ENCODE measurements around the gene VRK3.
"Not testable (repeated sequence)": the region's sequence is repeated elsewhere in the genome, so short reads cannot be mapped to it uniquely, and the experiment has no call there.

The VRK3 gene

GRCh38 chr19:49954092-49954829 is 70.9 kb downstream of the VRK3 start:
- DNase-seq = no peak

GRCh38 chr19:49953416-49953815 is 71.8 kb downstream of the VRK3 start:
- no peak for DNase-seq

- no peak for DNase-seq
Observed at GRCh38 chr19:49952906-49953305, 72.3 kb downstream of the VRK3 start.

GRCh38 chr19:49952479-49952836 is 72.7 kb downstream of the VRK3 start:
- no peak for DNase-seq

- DNase-seq = no peak
Observed at GRCh38 chr19:49951806-49952478, 73.2 kb downstream of the VRK3 start.

- no peak for DNase-seq
Observed at GRCh38 chr19:49950956-49951526, 74.1 kb downstream of the VRK3 start.

GRCh38 chr19:49950590-49950948 is 74.6 kb downstream of the VRK3 start:
- DNase-seq = no peak

GRCh38 chr19:49949742-49950589 is 75.2 kb downstream of the VRK3 start:
- no peak for DNase-seq

- no peak for DNase-seq
Observed at GRCh38 chr19:49946415-49946814, 78.8 kb downstream of the VRK3 start.

GRCh38 chr19:49944567-49944966 is 80.6 kb downstream of the VRK3 start:
- not testable (repeated sequence) for DNase-seq

- no peak for DNase-seq
Observed at GRCh38 chr19:49940482-49940791, 84.7 kb downstream of the VRK3 start.

- DNase-seq = no peak
Observed at GRCh38 chr19:49939721-49940481, 85.3 kb downstream of the VRK3 start.

- DNase-seq = no peak
Observed at GRCh38 chr19:49938662-49939061, 86.5 kb downstream of the VRK3 start.

- peak; percentile 61 to 87 for DNase-seq
Observed at GRCh38 chr19:49937750-49938381, 87.3 kb downstream of the VRK3 start.

GRCh38 chr19:49936549-49936948 is 88.6 kb downstream of the VRK3 start:
- no peak for DNase-seq

- DNase-seq = no peak
Observed at GRCh38 chr19:49933643-49934042, 91.5 kb downstream of the VRK3 start.

GRCh38 chr19:49932731-49933131 is 92.4 kb downstream of the VRK3 start:
- DNase-seq = no peak

GRCh38 chr19:49932041-49932451 is 93.1 kb downstream of the VRK3 start:
- DNase-seq = no peak

- no peak for DNase-seq
Observed at GRCh38 chr19:49931293-49932040, 93.7 kb downstream of the VRK3 start.

- DNase-seq = peak; percentile 58 to 61
Observed at GRCh38 chr19:49930483-49931011, 94.6 kb downstream of the VRK3 start.

Data from NCI-H1930 (cell line).